Esophagus (tissue), 2 donors: Measurements from ENCODE around the gene C4A. TPM values are rescaled to one million over a fixed set of nuclear protein-coding genes. Genes with fewer than 3 reads are reported as not detected.
"Not testable (repeated sequence)": the region's sequence is repeated elsewhere in the genome, so short reads cannot be mapped to it uniquely, and the experiment has no call there.

Source experiments
- H3K27ac ChIP-seq, 2 donors: one replicate each; pipeline ENCODE4 v1.5.1; 2013; ENCODE audit warnings: low read depth in 2 of 2, mild to moderate bottlenecking in 2 of 2, inconsistent platforms in 1 of 2, low read length in 1 of 2, moderate library complexity in 1 of 2
- H3K27me3 ChIP-seq, 2 donors: one replicate each; pipeline ENCODE4 v1.6.1; 2013; ENCODE audit warnings: low read length in 2 of 2, control low read depth in 1 of 2, mild to moderate bottlenecking in 1 of 2; ENCODE audit not compliant: insufficient read depth in 2 of 2, control insufficient read depth in 1 of 2
- H3K36me3 ChIP-seq, 2 donors: one replicate each; pipeline ENCODE4 v1.6.1; 2013; ENCODE audit warnings: low read length in 1 of 2; ENCODE audit not compliant: control insufficient read depth in 2 of 2, insufficient read depth in 2 of 2
- H3K4me1 ChIP-seq, 2 donors: one replicate each; pipeline ENCODE4 v1.6.1; 2013; ENCODE audit warnings: low read length in 1 of 2; ENCODE audit not compliant: control insufficient read depth in 2 of 2, insufficient read depth in 2 of 2
- H3K4me3 ChIP-seq, 2 donors: one replicate each; pipeline ENCODE4 v1.5.1; 2013; ENCODE audit warnings: low read length in 2 of 2, mild to moderate bottlenecking in 2 of 2, low read depth in 1 of 2, moderate library complexity in 1 of 2
- H3K9me3 ChIP-seq, 2 donors: one replicate each; pipeline ENCODE4 v1.6.1; 2013; ENCODE audit warnings: mild to moderate bottlenecking in 2 of 2, low read depth in 1 of 2, low read length in 1 of 2, moderate library complexity in 1 of 2; ENCODE audit not compliant: control insufficient read depth in 2 of 2, insufficient read depth in 1 of 2
- WGBS, 2 donors: extraction: QIAGEN DNeasy Blood & Tissue Kit; methylation state at CpG; one replicate each; pipeline ENCODE4 v1.1.7; 2013; 5-methylcytosine and 5-hydroxymethylcytosine counted together
- polyA plus RNA-seq, 2 donors: library from polyadenylated mRNA; stranded (reverse); fragments of 200-250 nt; gene quantifications; one replicate each; pipeline ENCODE4 v1.2.3, GENCODE V29; 2013
- donor health status: healthy with polysubstance abuse.
- donor health status: Bipolar disorder and iron deficiency.

Gene C4A
- polyA plus RNA-seq, 2 donors, result 6.9 to 13.1 TPM

GRCh38 chr6:32046450-32047083 lies 64.7 kb downstream of the C4A start:
- Histone ChIP-seq H3K27me3 (no peaks in the 10 kb centered on the region), H3K27ac (peak overlapping the region; percentile 11 to 35), H3K4me1 (peaks cover 4 to 23% of the 10 kb centered on the region in 2 donors), H3K9me3 (no peaks in the 10 kb centered on the region), H3K4me3 (no peak overlapping the region), H3K36me3 (no peaks in the 10 kb centered on the region)
- 27% methylated on average over 14 of the region's 14 CpGs for WGBS, 2 donors

GRCh38 chr6:32047084-32047478 lies 65.2 kb downstream of the C4A start:
- Histone ChIP-seq H3K9me3 (no peaks in the 10 kb centered on the region), H3K27ac (peak overlapping the region; percentile 22 to 76), H3K4me1 (peaks cover 4 to 23% of the 10 kb centered on the region in 2 donors), H3K4me3 (no peak overlapping the region), H3K36me3 (no peaks in the 10 kb centered on the region), H3K27me3 (no peaks in the 10 kb centered on the region)
- WGBS, 2 donors, result 38 to 46% methylated on average over 11 of the region's 11 CpGs

- Histone ChIP-seq H3K4me1 (peaks cover 4 to 23% of the 10 kb centered on the region in 2 donors), H3K36me3 (no peaks in the 10 kb centered on the region), H3K9me3 (no peaks in the 10 kb centered on the region), H3K27ac (peak overlapping the region; percentile 22 to 76), H3K27me3 (no peaks in the 10 kb centered on the region), H3K4me3 (no peak overlapping the region)
- 68 to 78% methylated on average over 6 of the region's 6 CpGs for WGBS, 2 donors
These were observed 65.6 kb downstream of the C4A start for GRCh38 chr6:32047539-32047854.

DNA sequence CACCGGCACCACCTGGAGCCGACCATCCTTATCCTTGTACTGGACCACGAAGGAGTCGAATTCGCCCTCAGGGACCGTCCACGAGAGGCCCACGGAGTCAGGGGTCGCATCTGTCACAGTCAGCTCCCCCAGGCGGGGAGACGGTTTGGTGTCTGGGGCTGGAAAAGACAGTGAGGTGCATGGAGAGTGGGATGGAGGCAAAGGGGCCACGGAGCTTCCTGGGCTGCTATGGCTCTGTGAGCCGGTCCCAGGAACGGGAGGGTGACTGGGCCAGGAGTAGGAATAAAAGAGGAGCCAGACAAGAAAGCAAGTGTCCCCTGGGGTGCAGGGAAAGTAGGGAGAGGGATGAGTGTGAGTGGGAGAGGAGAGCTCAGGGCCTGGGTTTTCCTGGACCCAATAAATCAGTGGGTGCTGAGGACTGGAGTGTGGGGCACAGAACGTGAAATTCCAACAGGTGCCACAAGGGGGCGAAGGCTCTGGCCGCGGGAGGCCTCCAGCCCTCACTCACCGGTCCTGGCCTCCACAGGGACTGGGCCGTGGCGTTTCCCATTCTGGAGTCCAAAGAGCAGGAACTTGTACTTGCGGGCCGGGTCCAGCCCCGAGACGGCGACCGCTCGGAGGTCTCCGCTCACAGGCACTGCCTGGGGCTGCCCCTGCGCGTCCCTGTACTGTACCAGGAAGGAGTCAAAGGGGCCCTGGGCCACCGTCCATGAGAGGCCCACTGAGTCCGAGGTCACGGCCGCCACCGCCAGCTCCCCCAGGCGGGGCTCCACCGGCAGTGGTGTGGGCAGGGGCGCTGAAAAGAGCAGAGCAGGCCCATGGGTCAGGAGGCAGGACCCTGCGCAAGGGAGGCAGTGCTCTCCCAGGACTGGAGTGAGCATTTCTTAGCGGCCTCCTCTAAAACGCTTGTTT lies 66.3 kb downstream of the C4A start:
- Histone ChIP-seq H3K36me3 (no peaks in the 10 kb centered on the region), H3K4me1 (peaks cover 4 to 23% of the 10 kb centered on the region in 2 donors), H3K4me3 (no peak overlapping the region), H3K27ac (peak overlapping the region; percentile 6 to 33), H3K27me3 (no peaks in the 10 kb centered on the region), H3K9me3 (no peaks in the 10 kb centered on the region)
- 50 to 52% methylated on average over 34 to 42 of the region's 42 CpGs for WGBS, 2 donors

- H3K36me3 ChIP-seq, H3K27me3 ChIP-seq, H3K27ac ChIP-seq, H3K4me3 ChIP-seq, H3K9me3 ChIP-seq: not testable (repeated sequence)
- 91 to 96% methylated on average over 19 to 21 of the region's 21 CpGs for WGBS, 2 donors
- H3K4me1 ChIP-seq, result peaks cover 4 to 23% of the 10 kb centered on the region in 2 donors
These were observed 67.3 kb downstream of the C4A start for GRCh38 chr6:32049149-32049548.

- WGBS, 2 donors, result 86 to 92% methylated on average over 6 to 11 of the region's 11 CpGs
These were observed 67.9 kb downstream of the C4A start for GRCh38 chr6:32049736-32050135.

DNA sequence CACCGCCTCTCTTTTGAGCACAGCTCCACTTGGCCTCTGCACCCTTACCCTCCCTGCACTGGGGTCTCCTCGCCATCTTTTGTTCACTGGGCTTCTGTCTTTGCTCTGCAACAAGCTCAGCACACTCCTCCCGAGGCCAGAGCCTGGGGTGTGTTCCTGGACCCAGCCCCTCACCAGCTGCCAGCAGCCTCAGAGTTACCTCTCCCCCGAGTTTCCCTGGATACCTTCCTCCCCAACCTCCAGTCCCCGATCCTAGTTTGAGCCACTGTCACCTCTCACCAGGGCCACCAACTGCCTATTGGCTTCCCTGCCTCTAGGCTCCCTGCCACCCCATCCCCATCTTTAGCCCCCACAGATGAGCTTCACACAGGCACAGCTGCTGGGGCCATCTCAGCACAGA lies 68.7 kb downstream of the C4A start:
- WGBS, 2 donors, result 64 to 65% methylated on average over 5 of the region's 5 CpGs
- H3K4me1 ChIP-seq, result peaks cover 4 to 23% of the 10 kb centered on the region in 2 donors
- no peaks in the 10 kb centered on the region for H3K36me3 ChIP-seq
- no peak overlapping the region for H3K4me3 ChIP-seq
- no peak overlapping the region for H3K27ac ChIP-seq
- no peaks in the 10 kb centered on the region for H3K9me3 ChIP-seq
- no peaks in the 10 kb centered on the region for H3K27me3 ChIP-seq

More at GRCh38 chr6:32049736-32050135, 67.9 kb downstream of the C4A start:
- H3K9me3 ChIP-seq, H3K4me3 ChIP-seq, H3K27ac ChIP-seq, H3K27me3 ChIP-seq, H3K36me3 ChIP-seq: not testable (repeated sequence)
- H3K4me1 ChIP-seq, result peaks cover 4 to 23% of the 10 kb centered on the region in 2 donors

Other genes with a start within 250 kb of the C4A start
- 100 to 1,000 TPM; 258 to 412 TPM for gene CLIC1, start 245.5 kb upstream of the C4A start, polyA plus RNA-seq
- 10 to 100 TPM in 1 of 2 donors, 1 to 10 TPM in 1; 6.3 to 15.8 TPM for gene MSH5, start 242.1 kb upstream of the C4A start, polyA plus RNA-seq
- gene SAPCD1, start 219.4 kb upstream of the C4A start, polyA plus RNA-seq, result 1 to 10 TPM; 2.3 to 7.6 TPM
- gene VWA7, start 204.7 kb upstream of the C4A start, polyA plus RNA-seq, result 1 to 10 TPM in 1 of 2 donors, under 1 TPM in 1; 0.33 to 1.3 TPM
- gene VARS1, start 186.3 kb upstream of the C4A start, polyA plus RNA-seq, result 10 to 100 TPM; 35.7 to 37.3 TPM
- 10 to 100 TPM; 25.6 to 42.9 TPM for gene LSM2, start 175.1 kb upstream of the C4A start, polyA plus RNA-seq
- under 1 TPM; 0.39 to 0.42 TPM for gene HSPA1L, start 166.8 kb upstream of the C4A start, polyA plus RNA-seq
- 100 to 1,000 TPM; 105 to 125 TPM for gene HSPA1A, start 166.5 kb upstream of the C4A start, polyA plus RNA-seq
- 100 to 1,000 TPM in 1 of 2 donors, 10 to 100 TPM in 1; 26.9 to 103 TPM for gene HSPA1B, start 154.3 kb upstream of the C4A start, polyA plus RNA-seq
- 10 to 100 TPM; 13.6 to 14.6 TPM for gene NEU1, start 119.2 kb upstream of the C4A start, polyA plus RNA-seq
- gene SLC44A4, start 103.1 kb upstream of the C4A start, polyA plus RNA-seq, result under 1 TPM; 0.19 to 0.33 TPM
- gene EHMT2, start 84.4 kb upstream of the C4A start, polyA plus RNA-seq, result 10 to 100 TPM; 27.2 to 39.6 TPM
- gene ZBTB12, start 80.0 kb upstream of the C4A start, polyA plus RNA-seq, result 1 to 10 TPM; 2.4 to 3.6 TPM
- 1 to 10 TPM; 1.2 to 1.3 TPM for gene C2, start 54.3 kb upstream of the C4A start, polyA plus RNA-seq
- 10 to 100 TPM; 15.9 to 19.6 TPM for gene CFB, start 36.0 kb upstream of the C4A start, polyA plus RNA-seq
- 10 to 100 TPM; 30.2 to 49.3 TPM for gene NELFE, start 23.1 kb upstream of the C4A start, polyA plus RNA-seq
- gene SKIC2, start 22.9 kb upstream of the C4A start, polyA plus RNA-seq, result 10 to 100 TPM; 39.1 to 58.0 TPM
- 10 to 100 TPM; 11.8 to 16.5 TPM for gene DXO, start 9.9 kb upstream of the C4A start, polyA plus RNA-seq
- 10 to 100 TPM in 1 of 2 donors, 1 to 10 TPM in 1; 5.3 to 15.0 TPM for gene C4B, start 32.7 kb downstream of the C4A start, polyA plus RNA-seq
- under 1 TPM; 0.43 to 0.47 TPM for gene CYP21A2, start 56.4 kb downstream of the C4A start, polyA plus RNA-seq
- 10 to 100 TPM; 14.8 to 15.5 TPM for gene TNXB, start 127.3 kb downstream of the C4A start, polyA plus RNA-seq
- 10 to 100 TPM; 47.5 to 60.2 TPM for gene ATF6B, start 146.2 kb downstream of the C4A start, polyA plus RNA-seq
- gene FKBPL, start 148.2 kb downstream of the C4A start, polyA plus RNA-seq, result 10 to 100 TPM in 1 of 2 donors, 1 to 10 TPM in 1; 8.1 to 13.7 TPM
- 1 to 10 TPM; 1.8 to 2.3 TPM for gene PRRT1, start 169.9 kb downstream of the C4A start, polyA plus RNA-seq
- 10 to 100 TPM; 20.7 to 21.6 TPM for gene PPT2, start 172.1 kb downstream of the C4A start, polyA plus RNA-seq
- gene EGFL8, start 182.5 kb downstream of the C4A start, polyA plus RNA-seq, result 10 to 100 TPM; 18.5 to 27.7 TPM
- 10 to 100 TPM; 15.3 to 18.3 TPM for gene AGPAT1, start 194.0 kb downstream of the C4A start, polyA plus RNA-seq
- gene RNF5, start 196.3 kb downstream of the C4A start, polyA plus RNA-seq, result 10 to 100 TPM; 36.3 to 44.9 TPM
- 1 to 10 TPM; 3.5 to 8.3 TPM for gene AGER, start 202.2 kb downstream of the C4A start, polyA plus RNA-seq
- gene PBX2, start 208.1 kb downstream of the C4A start, polyA plus RNA-seq, result 10 to 100 TPM; 29.4 to 49.8 TPM
- gene GPSM3, start 210.6 kb downstream of the C4A start, polyA plus RNA-seq, result 1 to 10 TPM; 4.0 to 4.6 TPM
- gene NOTCH4, start 242.0 kb downstream of the C4A start, polyA plus RNA-seq, result 10 to 100 TPM in 1 of 2 donors, 1 to 10 TPM in 1; 6.5 to 17.8 TPM